SK-N-MC (cell line): Measurements from ENCODE around the gene DYNC2I2.

Experiments
- EZH2 ChIP-seq: fragments of 200-600 bp; sonication (generic); IDR thresholded peaks from one replicate; pipeline ENCODE4 v1.6.1; 2017; ENCODE audit warnings: antibody characterized with exemption
- FOXP2 ChIP-seq: optimal IDR thresholded peaks from 2 replicates; pipeline ENCODE3; 2011; ENCODE audit warnings: mild to moderate bottlenecking, moderate library complexity; ENCODE audit not compliant: insufficient read depth; ENCODE audit errors: extremely low read length, control extremely low read depth
- POLR2AphosphoS5 ChIP-seq: IDR thresholded peaks from 2 replicates; pipeline ENCODE4 v1.6.1; 2012; ENCODE audit warnings: mild to moderate bottlenecking, low read depth, low read length, borderline replicate concordance

DNA sequence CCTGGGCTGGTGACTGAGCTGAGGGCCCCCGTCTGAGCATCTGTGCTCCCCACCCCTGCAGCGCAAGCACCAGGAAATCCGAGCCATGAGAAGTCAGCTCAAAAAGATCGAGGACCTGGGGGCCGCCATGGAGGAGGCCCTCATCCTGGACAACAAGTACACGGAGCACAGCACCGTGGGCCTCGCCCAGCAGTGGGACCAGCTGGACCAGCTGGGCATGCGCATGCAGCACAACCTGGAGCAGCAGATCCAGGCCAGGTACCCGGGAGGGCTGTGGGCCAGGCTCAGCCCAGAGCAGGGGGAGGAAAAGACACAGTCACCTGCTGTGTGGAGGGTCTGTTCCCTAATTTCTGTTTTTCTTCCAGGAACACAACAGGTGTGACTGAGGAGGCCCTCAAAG, 24.6 kb downstream of the DYNC2I2 start:
- no peak for TF ChIP-seq EZH2
- TF ChIP-seq POLR2AphosphoS5, result no peak
- TF ChIP-seq FOXP2, result no peak
